ENCODE data around the gene ZNF19. TPM values are rescaled to one million over a fixed set of nuclear protein-coding genes. Genes with fewer than 3 reads are reported as not detected.
A peak's percentile ranks its signal among the peaks of the same experiment; 100 is the strongest.

ZNF19 gene
- total and polyA plus RNA-seq, 3 experiments from 2014 or later: 1.5 to 3.1 (median 3.1) TPM

- Histone ChIP-seq H3K27me3 (ENCODE audit: insufficient read depth, low read length, poor library complexity, severe bottlenecking) (no peaks in the 10 kb centered on the region), H3K36me3 (ENCODE audit: insufficient read depth, low read length) (peaks cover 13% of the 10 kb centered on the region), H3K4me1 (ENCODE audit: insufficient read depth, low read length) (no peaks in the 10 kb centered on the region), H3K4me3 (ENCODE audit: low read length) (no peak overlapping the region), H3K27ac (ENCODE audit: low read depth, low read length) (no peak overlapping the region), H3K9me3 (ENCODE audit: low read length) (no peaks in the 10 kb centered on the region)
- ChIA-PET CTCF (interaction anchor here (0.8 kb wide), 1 partner anchor 9 kb away, joined by 3 read pairs; no protein-coding TSS in a partner anchor), POLR2A (no interaction called here)
- no peak for DNase-seq
- Mint-ChIP-seq H3K4me1 (no peaks in the 10 kb centered on the region), H3K36me3 (peaks cover 26 to 49% (median 36%) of the 10 kb centered on the region in 3 donors), H3K27me3 (peaks cover 0 to 3% of the 10 kb centered on the region in 2 donors), H3K9me3 (no peaks in the 10 kb centered on the region), H3K4me3 (no peak overlapping the region), H3K27ac (no peak overlapping the region)
Measured at GRCh38 chr16:71472931-71473330, 16.2 kb downstream of the ZNF19 start.

- peak overlapping the region in 1 of 8 donors; percentile 47 for H3K27ac Mint-ChIP-seq
- ChIA-PET CTCF (interaction anchor here (0.8 kb wide), 1 partner anchor 8 kb away, joined by 3 read pairs; no protein-coding TSS in a partner anchor), POLR2A (no interaction called here)
- Histone ChIP-seq H3K4me1 (ENCODE audit: insufficient read depth, low read length) (no peaks in the 10 kb centered on the region), H3K27me3 (ENCODE audit: insufficient read depth, low read length, poor library complexity, severe bottlenecking) (no peaks in the 10 kb centered on the region), H3K36me3 (ENCODE audit: insufficient read depth, low read length) (peaks cover 13% of the 10 kb centered on the region), H3K4me3 (ENCODE audit: low read length) (no peak overlapping the region), H3K9me3 (ENCODE audit: low read length) (no peaks in the 10 kb centered on the region), H3K27ac (ENCODE audit: low read depth, low read length) (no peak overlapping the region)
- H3K4me3 Mint-ChIP-seq: no peak overlapping the region
- peaks cover 19 to 40% (median 29%) of the 10 kb centered on the region in 3 donors for H3K36me3 Mint-ChIP-seq
- no peak for DNase-seq
- H3K9me3 Mint-ChIP-seq: no peaks in the 10 kb centered on the region
- H3K4me1 Mint-ChIP-seq: no peaks in the 10 kb centered on the region
- peaks cover 0 to 3% of the 10 kb centered on the region in 2 donors for H3K27me3 Mint-ChIP-seq
Measured at GRCh38 chr16:71472051-71472450, 17.1 kb downstream of the ZNF19 start.

- CTCF ChIA-PET: no interaction called here
- Histone ChIP-seq H3K36me3 (ENCODE audit: insufficient read depth, low read length) (no peaks in the 10 kb centered on the region), H3K4me1 (ENCODE audit: insufficient read depth, low read length) (no peaks in the 10 kb centered on the region), H3K4me3 (ENCODE audit: low read length) (no peak overlapping the region), H3K27me3 (ENCODE audit: insufficient read depth, low read length, poor library complexity, severe bottlenecking) (no peaks in the 10 kb centered on the region), H3K9me3 (ENCODE audit: low read length) (no peaks in the 10 kb centered on the region), H3K27ac (ENCODE audit: low read depth, low read length) (no peak overlapping the region)
- peaks cover 3 to 7% (median 5%) of the 10 kb centered on the region in 3 donors for H3K36me3 Mint-ChIP-seq
- H3K27me3 Mint-ChIP-seq: peaks cover 0 to 3% of the 10 kb centered on the region in 2 donors
- POLR2A ChIA-PET: no interaction called here
- H3K4me3 Mint-ChIP-seq: no peak overlapping the region
- peak; percentile 20 to 49 (median 26) for DNase-seq
- H3K9me3 Mint-ChIP-seq: no peaks in the 10 kb centered on the region
- H3K4me1 Mint-ChIP-seq: peaks cover 3 to 6% (median 3%) of the 10 kb centered on the region in 3 donors
- H3K27ac Mint-ChIP-seq: peak overlapping the region in 1 of 8 donors; percentile 32
Measured at GRCh38 chr16:71467810-71468209, 21.3 kb downstream of the ZNF19 start.

- Histone ChIP-seq H3K9me3 (ENCODE audit: low read length) (no peaks in the 10 kb centered on the region), H3K4me3 (ENCODE audit: low read length) (no peak overlapping the region), H3K27me3 (ENCODE audit: insufficient read depth, low read length, poor library complexity, severe bottlenecking) (no peaks in the 10 kb centered on the region), H3K36me3 (ENCODE audit: insufficient read depth, low read length) (no peaks in the 10 kb centered on the region), H3K4me1 (ENCODE audit: insufficient read depth, low read length) (peaks cover 9% of the 10 kb centered on the region), H3K27ac (ENCODE audit: low read depth, low read length) (no peak overlapping the region)
- ChIA-PET CTCF (interaction anchor here (0.9 to 2.0 kb wide), 3 partner anchors 8 to 36 kb away, joined by 3 to 8 read pairs (median 5); no protein-coding TSS in a partner anchor), POLR2A (no interaction called here)
- Mint-ChIP-seq H3K9me3 (no peaks in the 10 kb centered on the region), H3K27me3 (peaks cover 0 to 2% of the 10 kb centered on the region in 2 donors), H3K36me3 (peaks cover 0 to 9% (median 2%) of the 10 kb centered on the region in 3 donors), H3K4me3 (peak overlapping the region in 2 of 7 donors; percentile 80 to 84), H3K4me1 (peaks cover 18 to 37% (median 32%) of the 10 kb centered on the region in 3 donors), H3K27ac (peak overlapping the region in 1 of 8 donors; percentile 27)
- DNase-seq: no peak
Measured at GRCh38 chr16:71464231-71464630, 24.9 kb downstream of the ZNF19 start.

- Mint-ChIP-seq H3K27ac (peak within 1 kb of the TSS; percentile 86 to 99 (median 96)), H3K36me3 (peaks cover 0 to 10% (median 0%) of the 10 kb centered on the region in 3 donors), H3K4me1 (peaks cover 18 to 41% (median 32%) of the 10 kb centered on the region in 3 donors), H3K4me3 (peak within 1 kb of the TSS; percentile 87 to 99 (median 93)), H3K27me3 (no peaks in the 10 kb centered on the region), H3K9me3 (no peaks in the 10 kb centered on the region)
- ChIA-PET CTCF (interaction anchor here (0.8 to 1.8 kb wide), 4 partner anchors 20 to 149 kb away, joined by 3 to 14 read pairs (median 5); no protein-coding TSS in a partner anchor), POLR2A (interaction anchor here (0.5 to 1.9 kb wide), 4 partner anchors 22 to 432 kb away, joined by 3 to 14 read pairs (median 3); no protein-coding TSS in a partner anchor)
- Histone ChIP-seq H3K36me3 (ENCODE audit: insufficient read depth, low read length) (no peaks in the 10 kb centered on the region), H3K27me3 (ENCODE audit: insufficient read depth, low read length, poor library complexity, severe bottlenecking) (no peaks in the 10 kb centered on the region), H3K27ac (ENCODE audit: low read depth, low read length) (peak within 1 kb of the TSS; percentile 90), H3K4me1 (ENCODE audit: insufficient read depth, low read length) (peaks cover 9% of the 10 kb centered on the region), H3K4me3 (ENCODE audit: low read length) (peak within 1 kb of the TSS; percentile 88), H3K9me3 (ENCODE audit: low read length) (no peaks in the 10 kb centered on the region)
- DNase-seq: peak; percentile 61 to 79 (median 70)
Measured at GRCh38 chr16:71461686-71462648, 27.2 kb downstream of the ZNF19 start, which contains the start of gene ZNF23. Gene ZNF23, minus strand, starts transcription at chr16:71462247. Its CDS starts 5,451 bp downstream, at chr16:71456796.

- H3K27me3 Mint-ChIP-seq: no peaks in the 10 kb centered on the region
- peak overlapping the region; percentile 87 to 99 (median 93) for H3K4me3 Mint-ChIP-seq
- H3K36me3 ChIP-seq (ENCODE audit: insufficient read depth, low read length): no peaks in the 10 kb centered on the region
- no peak overlapping the region for H3K27ac ChIP-seq (ENCODE audit: low read depth, low read length)
- no peak overlapping the region for H3K4me3 ChIP-seq (ENCODE audit: low read length)
- peaks cover 3 to 18% (median 4%) of the 10 kb centered on the region in 3 donors for H3K36me3 Mint-ChIP-seq
- H3K27ac Mint-ChIP-seq: peak overlapping the region in 4 of 8 donors; percentile 6 to 97 (median 80)
- ChIA-PET CTCF (interaction anchor here (0.8 kb wide), 1 partner anchor 23 kb away, joined by 3 read pairs; no protein-coding TSS in a partner anchor), POLR2A (no interaction called here)
- no peaks in the 10 kb centered on the region for H3K27me3 ChIP-seq (ENCODE audit: insufficient read depth, low read length, poor library complexity, severe bottlenecking)
- H3K4me1 ChIP-seq (ENCODE audit: insufficient read depth, low read length): peaks cover 9% of the 10 kb centered on the region
- peaks cover 18 to 41% (median 32%) of the 10 kb centered on the region in 3 donors for H3K4me1 Mint-ChIP-seq
- no peak for DNase-seq
- no peaks in the 10 kb centered on the region for H3K9me3 Mint-ChIP-seq
- no peaks in the 10 kb centered on the region for H3K9me3 ChIP-seq (ENCODE audit: low read length)
Measured at GRCh38 chr16:71460941-71461340, 28.2 kb downstream of the ZNF19 start.

GRCh38 chr16:71460236-71460635, 28.9 kb downstream of the ZNF19 start:
- ChIA-PET CTCF (interaction anchor here (0.8 kb wide), 1 partner anchor 23 kb away, joined by 3 read pairs; no protein-coding TSS in a partner anchor), POLR2A (no interaction called here)
- Histone ChIP-seq H3K4me3 (ENCODE audit: low read length) (no peak overlapping the region), H3K36me3 (ENCODE audit: insufficient read depth, low read length) (no peaks in the 10 kb centered on the region), H3K27me3 (ENCODE audit: insufficient read depth, low read length, poor library complexity, severe bottlenecking) (no peaks in the 10 kb centered on the region), H3K27ac (ENCODE audit: low read depth, low read length) (no peak overlapping the region), H3K9me3 (ENCODE audit: low read length) (no peaks in the 10 kb centered on the region), H3K4me1 (ENCODE audit: insufficient read depth, low read length) (peaks cover 9% of the 10 kb centered on the region)
- Mint-ChIP-seq H3K9me3 (no peaks in the 10 kb centered on the region), H3K4me3 (peak overlapping the region in 6 of 7 donors; percentile 19 to 98 (median 64)), H3K27ac (peak overlapping the region in 1 of 8 donors; percentile 65), H3K27me3 (no peaks in the 10 kb centered on the region), H3K36me3 (peaks cover 3 to 25% (median 11%) of the 10 kb centered on the region in 3 donors), H3K4me1 (peaks cover 18 to 41% (median 32%) of the 10 kb centered on the region in 3 donors)
- no peak for DNase-seq

Measured in CD8-positive, alpha-beta memory T cell (primary cell).